SK-N-MC (cell line): ENCODE measurements around the gene EEF1A1.
A peak's percentile ranks its signal among the peaks of the same experiment; 100 is the strongest.

ENCODE experiments used
- EZH2 ChIP-seq: fragments of 200-600 bp; sonication (generic); IDR thresholded peaks from one replicate; pipeline ENCODE4 v1.6.1; 2017; ENCODE audit warnings: antibody characterized with exemption
- FOXP2 ChIP-seq: optimal IDR thresholded peaks from 2 replicates; pipeline ENCODE3; 2011; ENCODE audit warnings: mild to moderate bottlenecking, moderate library complexity; ENCODE audit not compliant: insufficient read depth; ENCODE audit errors: extremely low read length, control extremely low read depth
- POLR2AphosphoS5 ChIP-seq: IDR thresholded peaks from 2 replicates; pipeline ENCODE4 v1.6.1; 2012; ENCODE audit warnings: mild to moderate bottlenecking, low read depth, low read length, borderline replicate concordance

DNA sequence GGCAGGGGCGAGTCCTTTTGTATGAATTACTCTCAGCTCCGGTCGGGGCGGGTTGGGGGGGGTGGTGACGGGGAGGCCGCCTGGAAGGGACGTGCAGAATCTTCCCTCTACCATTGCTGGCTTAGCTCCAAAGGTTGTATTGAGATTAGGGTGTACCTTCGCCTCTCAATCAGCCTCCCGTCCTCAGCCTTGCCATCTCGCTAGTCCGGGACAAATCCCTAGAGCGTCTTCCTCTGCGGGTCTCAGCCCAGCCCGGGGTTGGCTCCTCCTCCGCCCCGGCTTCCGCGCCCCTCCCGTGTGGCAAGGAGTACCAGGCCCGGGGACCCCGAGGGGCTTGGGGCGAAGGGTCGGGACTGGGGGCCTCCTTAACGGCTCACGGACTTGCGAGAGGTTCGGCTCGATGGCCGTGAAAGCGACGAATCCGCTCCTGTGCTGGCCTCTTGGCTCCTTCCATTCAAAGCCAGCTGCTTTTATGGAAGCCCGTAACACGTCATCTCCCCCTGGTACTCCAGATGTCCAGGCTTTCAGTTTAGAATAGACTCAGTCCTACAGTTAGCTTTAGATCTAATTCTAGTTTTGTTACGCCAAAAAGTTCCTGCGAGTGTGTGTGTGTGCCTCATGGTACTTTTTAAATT lies 636 bp upstream of the EEF1A1 start:
- TF ChIP-seq POLR2AphosphoS5, result peak; percentile 63
- no peak for TF ChIP-seq EZH2
- TF ChIP-seq FOXP2, result peak; percentile 28
